GM18507 (cell line): ENCODE data around the gene ENTPD6.

Experiments
- DNase-seq: peaks from one replicate; pipeline ENCODE4 v3.0.0; 2011; ENCODE audit warnings: low read depth; ENCODE audit not compliant: insufficient read length; ENCODE audit errors: extremely low spot score
- FAIRE-seq: peaks from 2 replicates; lab custom pipeline; 2011; peaks lifted over from hg19 to GRCh38; lab: Jason Lieb, UNC

The ENTPD6 gene

DNA sequence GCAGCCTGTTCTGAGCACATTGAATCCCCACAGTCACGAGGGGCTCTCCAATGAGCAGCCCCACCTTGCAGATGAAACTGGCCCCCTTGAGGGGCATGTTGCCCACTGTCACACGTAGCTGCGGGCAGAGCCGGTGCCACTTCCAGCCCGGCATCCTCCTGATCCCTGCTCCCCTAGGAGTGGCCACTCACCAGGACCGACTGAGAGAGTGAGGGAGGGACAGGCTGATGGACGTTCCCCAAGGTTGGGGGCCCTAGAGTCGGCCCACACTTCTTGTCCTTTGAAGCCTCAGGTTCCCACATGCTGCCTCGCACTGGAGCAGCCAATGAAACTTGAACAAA lies 10.5 kb downstream of the ENTPD6 start:
- DNase-seq, result no peak
- FAIRE-seq, result no peak

DNA sequence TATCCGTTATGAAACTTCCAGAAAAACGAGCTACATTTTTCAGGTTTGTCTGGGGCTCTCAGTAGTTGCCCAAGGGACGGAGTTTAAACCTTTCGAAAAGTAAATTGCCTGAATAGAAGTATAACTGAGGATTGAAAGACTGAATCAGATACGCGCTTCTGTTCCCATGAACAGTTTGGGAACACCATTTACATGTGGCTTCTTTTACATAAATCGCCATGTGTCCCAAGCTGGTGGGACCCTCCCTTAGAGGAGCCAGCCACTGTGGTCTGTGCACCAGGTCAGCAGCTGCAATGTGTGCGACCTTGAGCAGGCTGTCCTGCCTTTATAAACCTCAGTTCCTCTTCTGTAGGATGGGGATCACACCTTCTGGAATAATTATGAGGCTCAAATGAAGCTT lies 11.0 kb downstream of the ENTPD6 start:
- DNase-seq, result no peak
- FAIRE-seq, result no peak

DNA sequence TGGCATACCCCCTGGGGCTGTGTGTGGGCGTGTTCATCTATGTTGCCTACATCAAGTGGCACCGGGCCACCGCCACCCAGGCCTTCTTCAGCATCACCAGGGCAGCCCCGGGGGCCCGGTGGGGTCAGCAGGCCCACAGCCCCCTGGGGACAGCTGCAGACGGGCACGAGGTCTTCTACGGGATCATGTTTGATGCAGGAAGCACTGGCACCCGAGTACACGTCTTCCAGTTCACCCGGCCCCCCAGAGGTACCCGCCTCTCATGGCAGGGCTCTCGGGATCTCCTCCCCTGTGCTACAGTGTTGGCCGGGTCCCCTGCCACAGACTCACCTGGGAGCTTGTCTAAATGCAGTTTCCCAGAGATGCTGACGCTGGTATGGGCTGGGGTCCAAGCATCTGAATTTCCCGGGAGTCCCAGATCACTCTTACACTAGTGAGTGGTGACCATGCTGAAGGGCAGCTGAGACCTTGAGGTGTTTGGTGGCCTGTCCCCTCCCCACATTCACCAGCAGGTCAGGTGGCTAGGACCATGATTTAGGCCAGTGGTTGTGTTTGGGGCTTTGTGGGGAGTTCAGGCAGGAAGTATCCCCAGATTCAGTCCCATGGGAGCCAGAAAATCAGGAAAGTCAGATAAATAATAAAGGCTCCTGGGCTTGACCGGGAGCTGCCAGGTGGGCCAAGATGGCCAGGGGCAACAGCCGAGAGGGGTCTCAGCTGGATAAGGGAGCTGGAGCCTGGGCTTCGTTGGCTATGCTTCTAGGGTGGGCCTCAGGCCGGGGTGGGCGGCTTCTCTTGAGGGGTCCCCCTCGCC lies 11.8 kb downstream of the ENTPD6 start:
- no peak for FAIRE-seq
- DNase-seq, result no peak

DNA sequence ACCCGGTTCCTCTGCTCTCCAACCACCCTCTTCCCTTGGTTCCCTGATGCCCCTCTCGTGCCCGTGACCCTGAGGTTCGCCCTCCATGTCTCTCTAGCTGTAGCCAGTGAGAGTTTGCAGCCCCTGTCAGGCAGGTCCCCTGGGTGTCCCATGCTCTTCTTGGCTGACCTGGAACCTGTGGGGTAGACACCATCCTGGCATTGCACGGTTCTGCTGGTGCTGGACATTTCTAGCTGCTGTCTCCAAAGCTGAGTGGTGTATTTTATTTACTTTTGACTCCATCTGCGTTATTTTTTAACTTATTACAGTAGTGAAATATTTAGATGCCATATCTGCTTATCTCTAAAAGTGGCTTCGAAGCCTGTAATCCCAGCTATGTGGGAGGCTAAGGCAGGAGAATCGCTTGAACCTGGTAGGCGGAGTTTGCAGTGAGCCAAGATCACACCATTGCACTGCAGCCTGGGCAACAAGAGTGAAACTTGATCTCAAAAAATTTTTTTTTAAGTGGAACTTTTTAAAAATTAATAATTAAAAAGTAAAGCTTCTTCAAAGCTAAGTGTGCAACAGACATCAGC lies 12.5 kb downstream of the ENTPD6 start:
- DNase-seq (no peak), FAIRE-seq (no peak)

DNA sequence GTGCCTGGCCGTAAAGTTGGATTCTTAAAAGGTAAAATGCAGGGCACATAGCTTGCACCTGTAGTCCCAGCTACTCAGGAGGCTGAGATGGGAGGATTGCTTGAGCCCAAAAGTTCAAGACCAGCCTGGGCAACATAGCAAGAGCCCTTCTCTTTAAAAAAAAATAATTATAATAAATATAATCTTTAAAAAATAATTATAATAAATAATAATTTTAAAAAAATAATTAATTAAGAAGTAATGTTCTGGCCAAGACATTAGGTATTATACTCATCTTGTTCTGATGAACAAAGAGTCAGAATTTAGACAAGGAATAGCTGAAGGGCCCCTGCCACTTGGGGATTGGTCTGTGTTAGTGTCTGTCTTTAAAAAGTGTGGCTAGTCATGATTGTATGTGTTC lies 13.9 kb downstream of the ENTPD6 start:
- no peak for FAIRE-seq

DNA sequence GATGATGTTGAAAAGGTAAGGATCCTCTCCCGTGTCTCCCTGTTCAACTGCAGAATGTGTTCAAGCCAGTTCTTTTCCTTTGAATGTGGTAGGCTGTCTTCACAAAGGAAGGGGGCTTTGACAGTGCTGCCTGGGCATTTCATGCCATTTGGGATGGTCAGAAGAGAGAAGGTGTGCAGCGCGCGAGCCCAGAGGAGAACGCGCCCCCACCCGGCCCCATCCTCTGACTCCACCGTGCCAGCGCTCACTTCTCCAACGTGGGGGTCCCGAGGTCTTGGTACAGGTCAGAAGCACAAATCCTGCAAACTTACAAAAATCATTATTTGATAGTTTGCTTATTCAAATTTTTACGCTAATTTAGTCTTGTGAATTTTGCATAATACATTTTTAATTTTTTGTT lies 14.4 kb downstream of the ENTPD6 start:
- FAIRE-seq, result no peak
- DNase-seq, result no peak

More for the DNA sequence above, 13.9 kb downstream of the ENTPD6 start:
- no peak for DNase-seq

DNA sequence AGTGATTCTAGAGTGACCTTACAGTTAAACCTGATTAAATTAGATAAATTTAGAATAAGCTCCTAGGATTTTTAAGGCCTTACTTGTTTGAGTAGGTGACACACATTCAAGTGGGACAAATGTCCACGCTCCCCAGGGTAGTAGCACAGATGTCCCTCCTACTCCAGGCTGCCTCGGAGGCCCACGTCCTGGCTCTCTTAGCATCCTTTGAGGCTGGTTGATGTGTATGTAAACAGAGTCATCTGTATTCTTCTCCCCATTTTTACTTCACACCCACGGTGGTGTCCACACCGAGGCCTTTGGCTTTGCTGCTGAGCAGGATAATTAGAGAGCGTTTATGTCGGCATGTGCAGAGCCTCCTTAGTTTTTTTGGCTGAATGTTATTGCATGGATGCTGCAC lies 15.8 kb downstream of the ENTPD6 start:
- no peak for FAIRE-seq

DNA sequence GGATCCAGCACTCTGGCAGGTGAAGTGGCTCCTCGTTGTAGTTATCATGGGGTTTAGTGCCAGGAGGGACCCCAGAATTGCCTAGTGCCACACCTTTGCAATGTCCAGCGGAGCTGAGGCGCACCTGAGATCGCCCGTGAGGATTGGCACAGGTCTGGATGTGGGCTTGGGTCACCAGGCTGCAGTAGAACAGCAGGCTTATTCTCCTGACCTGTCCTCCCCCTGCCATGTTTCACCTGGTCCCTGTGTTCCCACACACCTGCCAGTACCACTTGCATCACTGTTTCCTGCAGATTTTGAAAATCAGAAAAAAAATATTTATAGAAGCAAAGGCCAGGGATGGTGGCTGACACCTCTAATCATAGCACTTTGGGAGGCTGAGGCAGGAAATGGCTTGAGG lies 16.7 kb downstream of the ENTPD6 start:
- FAIRE-seq, result no peak
- no peak for DNase-seq

More for the DNA sequence above, 15.8 kb downstream of the ENTPD6 start:
- DNase-seq, result no peak

DNA sequence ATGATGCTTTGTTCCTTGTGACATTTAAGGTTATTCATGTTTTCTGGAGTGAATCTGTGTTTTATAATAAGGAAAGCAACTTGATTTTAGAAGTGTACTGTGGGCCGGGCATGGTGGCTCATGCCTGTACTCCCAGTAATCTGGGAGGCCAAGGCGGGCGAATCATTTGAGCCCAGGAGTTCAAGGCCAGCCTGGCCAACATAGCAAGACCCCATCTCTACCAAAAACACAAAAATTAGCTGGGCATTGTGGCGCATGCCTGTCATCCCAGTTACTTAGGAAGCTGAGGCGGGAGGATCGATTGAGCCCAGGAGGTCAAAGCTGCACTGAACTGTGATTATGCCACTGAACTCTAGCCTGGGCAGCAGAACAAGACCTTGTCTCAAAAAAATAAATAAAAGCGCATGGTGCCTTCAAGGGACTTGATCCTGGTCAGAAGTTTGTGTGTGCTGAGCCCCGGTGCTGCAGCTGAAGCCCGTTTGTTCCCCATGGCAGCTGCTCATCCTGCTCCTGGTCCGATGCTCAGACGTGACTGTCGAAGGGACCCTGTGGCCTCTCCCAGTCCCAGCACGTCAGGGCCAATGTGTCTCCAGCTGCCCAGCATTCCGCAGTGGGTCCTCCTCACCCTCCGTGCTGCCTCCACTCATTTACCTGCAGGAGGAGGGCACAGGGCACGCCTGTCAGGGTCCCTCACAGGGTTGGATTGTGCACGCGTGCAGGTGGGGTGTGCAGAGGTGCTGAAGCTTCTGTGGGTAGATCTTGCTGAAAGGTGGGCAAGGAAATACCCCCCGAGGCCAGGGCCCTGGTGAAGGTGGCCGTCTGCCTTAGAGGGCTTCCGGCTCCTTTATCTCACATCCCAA lies 18.3 kb downstream of the ENTPD6 start:
- DNase-seq (no peak), FAIRE-seq (no peak)

DNA sequence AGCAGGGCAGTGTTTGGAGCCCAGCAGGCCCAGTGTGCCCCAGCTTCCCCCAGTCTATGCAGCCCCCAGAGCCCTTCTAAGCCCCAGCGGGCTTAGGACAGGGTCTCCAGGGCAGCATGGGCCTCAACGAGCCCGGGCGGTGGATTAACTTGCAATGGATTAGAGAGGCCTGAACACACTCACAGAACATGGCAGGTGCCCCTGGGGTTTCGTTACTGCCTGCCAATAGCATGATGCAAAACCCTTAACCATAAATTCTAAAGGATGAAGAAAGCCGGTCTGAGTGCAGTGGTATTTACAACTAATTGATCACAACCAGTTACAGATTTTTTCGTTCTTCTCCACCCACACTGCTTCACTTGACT lies 18.9 kb downstream of the ENTPD6 start:
- FAIRE-seq, result no peak
- DNase-seq, result no peak

DNA sequence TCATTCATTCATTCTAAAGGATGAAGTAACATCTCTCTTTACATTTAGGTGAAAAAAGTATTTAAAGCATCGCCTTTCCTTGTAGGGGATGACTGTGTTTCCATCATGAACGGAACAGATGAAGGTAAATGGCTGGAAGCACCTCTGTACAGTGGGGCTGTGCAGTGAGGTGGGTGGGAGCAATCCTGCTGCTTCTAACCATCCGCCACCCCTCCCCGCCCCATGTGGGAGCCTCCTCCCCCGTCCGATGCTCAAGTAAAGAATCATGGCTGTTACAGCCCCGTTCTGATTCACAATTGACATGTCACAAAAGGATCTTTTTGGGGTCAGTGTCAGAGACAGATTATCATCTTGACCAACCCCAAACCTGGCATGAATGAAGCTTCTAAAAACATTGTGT lies 19.3 kb downstream of the ENTPD6 start:
- DNase-seq (no peak), FAIRE-seq (no peak)

DNA sequence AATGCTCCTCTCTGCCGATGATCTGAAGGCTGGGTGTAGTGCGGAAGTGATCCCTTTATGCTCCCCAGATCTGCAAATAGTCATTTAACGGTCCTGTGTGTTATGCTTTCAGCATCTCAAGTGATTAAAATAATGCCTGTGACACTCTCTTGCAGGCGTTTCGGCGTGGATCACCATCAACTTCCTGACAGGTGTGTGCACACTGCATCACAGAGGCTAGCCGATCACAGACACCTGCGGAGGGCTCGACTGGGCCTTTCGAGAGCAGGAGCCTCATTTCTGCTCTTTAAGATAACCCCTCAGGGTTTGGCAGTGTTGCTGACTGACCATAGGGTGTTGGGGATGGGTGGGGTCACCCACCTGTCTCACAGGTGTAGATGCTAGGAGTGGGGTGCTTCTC lies 20.0 kb downstream of the ENTPD6 start:
- DNase-seq (no peak), FAIRE-seq (no peak)

DNA sequence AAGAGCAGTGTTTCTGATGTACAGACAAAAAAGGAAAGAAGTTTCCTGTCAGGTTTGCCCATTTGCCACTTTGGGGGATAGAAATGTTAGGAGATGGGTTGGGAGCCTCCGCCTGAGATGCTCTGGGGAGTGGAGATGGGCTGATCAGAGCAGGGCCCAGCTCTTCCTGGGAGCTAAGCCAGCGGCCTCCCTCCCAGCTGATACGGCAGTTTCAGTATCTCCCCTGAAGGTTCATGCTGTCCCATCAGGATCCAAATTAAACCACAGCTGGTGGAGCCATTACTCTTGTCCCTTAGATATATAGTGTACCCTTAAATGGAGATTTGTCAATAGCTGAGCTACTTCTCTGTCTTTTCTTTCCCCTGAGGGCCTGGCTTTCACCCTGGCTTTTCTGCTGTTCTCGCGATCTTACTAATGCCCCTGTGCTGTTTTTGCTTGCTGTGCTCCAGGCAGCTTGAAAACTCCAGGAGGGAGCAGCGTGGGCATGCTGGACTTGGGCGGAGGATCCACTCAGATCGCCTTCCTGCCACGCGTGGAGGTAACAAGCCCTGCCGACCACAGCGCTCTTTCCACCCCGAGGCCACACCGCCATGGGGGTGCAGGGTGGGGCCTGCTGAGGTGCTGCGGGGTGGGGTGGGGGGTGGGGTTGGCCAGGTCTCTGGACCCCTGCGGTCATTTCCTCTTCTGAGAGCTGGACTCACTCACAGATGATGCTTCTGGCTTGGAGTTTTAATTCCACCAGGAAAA lies 20.9 kb downstream of the ENTPD6 start:
- DNase-seq (no peak), FAIRE-seq (no peak)

DNA sequence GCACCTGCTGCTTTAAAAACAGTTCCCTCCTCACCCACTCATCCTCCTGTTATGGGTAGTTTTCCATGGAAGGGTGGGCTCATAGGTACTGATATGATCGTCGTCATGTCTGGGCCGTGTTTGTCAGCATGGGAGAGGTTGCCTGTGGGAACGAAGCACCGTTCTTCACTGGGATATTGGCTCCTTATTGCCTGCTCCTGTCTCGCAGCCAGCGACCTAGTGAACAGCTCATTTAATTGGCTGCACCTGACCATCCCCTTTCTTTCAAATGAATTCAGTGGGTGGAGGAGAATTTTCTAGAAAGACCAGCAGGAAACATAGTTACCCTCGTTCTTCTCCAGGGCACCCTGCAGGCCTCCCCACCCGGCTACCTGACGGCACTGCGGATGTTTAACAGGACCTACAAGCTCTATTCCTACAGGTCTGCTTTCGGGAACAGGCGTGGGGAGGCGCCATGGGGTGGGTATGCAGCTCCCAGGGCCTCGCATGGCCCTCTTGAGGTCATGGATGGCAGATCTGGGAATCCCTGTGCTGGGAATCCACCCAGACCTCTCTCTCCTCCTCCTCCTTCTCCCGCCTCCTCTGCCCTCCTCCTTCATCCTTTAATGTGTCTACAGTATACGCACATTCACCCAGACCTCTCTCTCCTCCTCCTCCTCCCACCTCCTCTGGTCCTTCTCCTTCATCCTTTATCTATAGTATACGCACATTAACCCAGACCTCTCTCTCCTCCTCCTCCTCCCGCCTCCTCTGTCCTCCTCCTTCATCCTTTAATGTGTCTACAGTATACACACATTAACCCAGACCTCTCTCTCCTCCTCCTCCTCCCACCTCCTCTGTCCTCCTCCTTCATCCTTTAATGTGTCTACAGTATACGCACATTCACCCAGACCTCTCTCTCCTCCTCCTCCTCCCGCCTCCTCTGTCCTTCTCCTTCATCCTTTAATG lies 21.9 kb downstream of the ENTPD6 start:
- DNase-seq, result no peak
- FAIRE-seq, result no peak

DNA sequence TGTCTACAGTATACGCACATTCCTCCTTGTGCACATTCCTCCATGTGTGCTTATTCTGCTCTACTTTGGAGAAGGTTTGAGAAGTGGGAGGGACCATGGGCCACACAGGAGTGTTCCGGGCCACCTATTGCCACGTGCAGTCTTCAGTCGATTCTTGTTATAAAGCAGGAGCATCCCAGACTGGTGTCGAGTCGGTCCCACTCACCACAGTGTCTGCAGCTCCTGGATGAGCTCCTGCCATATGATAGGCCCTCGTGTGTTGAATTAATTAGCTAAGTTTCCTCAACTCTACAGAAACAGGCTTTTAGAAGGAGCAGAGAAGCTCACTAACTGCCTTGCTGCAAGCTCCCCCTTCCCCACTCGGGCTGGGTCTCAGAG lies 22.6 kb downstream of the ENTPD6 start:
- no peak for FAIRE-seq
- no peak for DNase-seq

DNA sequence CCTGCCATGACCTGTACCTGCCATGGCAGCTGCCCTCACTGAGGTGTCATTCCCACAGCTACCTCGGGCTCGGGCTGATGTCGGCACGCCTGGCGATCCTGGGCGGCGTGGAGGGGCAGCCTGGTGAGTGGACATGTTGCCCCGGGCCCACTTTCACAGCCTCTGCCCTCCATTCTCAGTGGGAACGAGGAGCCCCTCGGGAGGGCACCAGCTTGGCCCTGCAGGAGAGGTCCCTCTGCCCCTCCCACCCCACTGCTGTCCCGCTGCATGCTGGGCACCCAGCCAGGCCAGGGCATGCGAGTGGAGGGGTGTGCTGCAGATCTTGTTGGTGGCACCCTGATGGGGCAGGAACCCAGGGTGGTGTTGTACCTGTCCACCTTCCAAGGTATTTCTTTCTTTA lies 23.0 kb downstream of the ENTPD6 start:
- FAIRE-seq (no peak), DNase-seq (no peak)

DNA sequence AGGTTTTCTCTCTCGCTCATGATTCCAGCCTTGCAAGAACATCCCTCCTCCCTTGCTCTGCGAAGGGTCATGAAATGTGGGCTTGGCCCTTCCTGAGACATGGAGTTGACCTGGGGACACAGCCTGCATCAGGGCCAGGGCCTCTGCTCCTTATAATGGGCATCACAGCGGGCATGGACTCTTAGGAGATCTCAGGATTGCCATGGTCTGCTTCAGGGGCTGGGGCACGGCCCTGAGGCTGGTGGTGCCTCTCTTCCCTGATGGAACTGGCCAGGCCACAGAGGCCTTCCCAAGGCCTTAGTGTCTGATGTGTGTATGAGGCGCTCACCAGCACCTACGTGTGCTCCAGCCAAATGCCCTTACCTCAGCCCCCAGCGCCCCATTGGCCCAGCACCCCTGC lies 23.9 kb downstream of the ENTPD6 start:
- FAIRE-seq (no peak), DNase-seq (no peak)

DNA sequence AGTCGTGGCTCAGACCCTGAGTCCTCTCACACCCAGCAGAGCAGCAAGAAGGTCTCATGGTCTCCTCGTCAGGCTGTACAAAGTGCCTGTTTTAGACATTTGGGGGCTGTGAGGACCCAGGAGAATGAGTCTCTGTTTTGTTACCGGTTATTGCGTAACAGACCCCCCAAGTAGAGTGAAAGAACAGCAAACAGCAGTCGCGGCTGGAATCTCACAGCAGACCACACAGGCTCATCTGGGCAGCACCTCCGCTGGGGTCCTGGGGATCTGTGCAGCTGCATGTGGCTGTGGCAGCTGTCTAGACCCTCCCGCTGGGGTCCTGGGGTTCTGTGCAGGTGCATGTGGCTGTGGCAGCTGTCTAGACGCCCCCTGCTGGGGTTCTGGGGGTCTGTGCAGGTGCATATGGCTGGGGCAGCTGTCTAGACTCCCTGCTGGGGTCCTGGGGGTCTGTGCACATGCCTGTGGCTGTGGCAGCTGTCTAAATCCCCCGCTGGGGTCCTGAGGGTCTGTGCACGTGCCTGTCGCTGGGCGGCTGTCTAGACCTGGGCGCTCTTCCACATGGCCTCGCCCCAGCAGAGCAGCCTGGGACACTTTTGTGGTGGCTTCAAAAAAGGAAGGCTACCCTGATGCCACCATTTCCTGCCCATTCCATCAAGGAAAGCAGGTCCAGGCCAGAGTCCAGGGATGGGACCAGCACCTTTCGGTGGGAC lies 24.7 kb downstream of the ENTPD6 start:
- FAIRE-seq (no peak), DNase-seq (no peak)
